Activated naive CD4-positive, alpha-beta T cell treated with anti-CD3 and anti-CD28 coated beads for 36 hours (primary cell): Measurements from ENCODE around the gene CFAP221. TPM values are rescaled to one million over a fixed set of nuclear protein-coding genes. Genes with fewer than 3 reads are reported as not detected.

Experiments used
- CTCF ChIA-PET: fragments of 350-600 bp; sonication (Branson Sonifier 250); formaldehyde crosslinking; loops from one replicate; lab custom pipeline; 2021; ENCODE audit warnings: antibody characterized with exemption; lab: Charles Lee
- DNase-seq: peaks from one replicate; pipeline ENCODE4 v3.0.0-alpha.2; 2020
- H3K27ac Mint-ChIP-seq: one replicate; pipeline ENCODE4 v1.8.0; 2021; ENCODE audit warnings: mild to moderate bottlenecking, mixed read lengths
- H3K27me3 Mint-ChIP-seq: one replicate; pipeline ENCODE4 v1.8.0; 2021; ENCODE audit warnings: low read depth, mixed read lengths
- H3K36me3 Mint-ChIP-seq: one replicate; pipeline ENCODE4 v1.8.0; 2021; ENCODE audit warnings: low read depth, mixed read lengths
- H3K4me1 Mint-ChIP-seq: one replicate; pipeline ENCODE4 v1.8.0; 2021; ENCODE audit warnings: low read depth, mixed read lengths
- H3K4me3 Mint-ChIP-seq: one replicate; pipeline ENCODE4 v1.8.0; 2021; ENCODE audit warnings: mild to moderate bottlenecking, moderate library complexity, mixed read lengths
- H3K9me3 Mint-ChIP-seq: one replicate; pipeline ENCODE4 v1.8.0; 2021; ENCODE audit warnings: mixed read lengths
- intact Hi-C: fragments of 100-400 bp; cut with micrococcal nuclease; formaldehyde crosslinking; loops from one replicate; pipeline ENCODE4 v1.15.1; 2023
- total RNA-seq, 2 experiments: library from RNA; stranded (reverse); gene quantifications; one replicate each; pipeline ENCODE4 v1.2.3, GENCODE V29; 2021

CFAP221 gene
- total RNA-seq, 2 experiments from 2014 or later, result not detected

DNA sequence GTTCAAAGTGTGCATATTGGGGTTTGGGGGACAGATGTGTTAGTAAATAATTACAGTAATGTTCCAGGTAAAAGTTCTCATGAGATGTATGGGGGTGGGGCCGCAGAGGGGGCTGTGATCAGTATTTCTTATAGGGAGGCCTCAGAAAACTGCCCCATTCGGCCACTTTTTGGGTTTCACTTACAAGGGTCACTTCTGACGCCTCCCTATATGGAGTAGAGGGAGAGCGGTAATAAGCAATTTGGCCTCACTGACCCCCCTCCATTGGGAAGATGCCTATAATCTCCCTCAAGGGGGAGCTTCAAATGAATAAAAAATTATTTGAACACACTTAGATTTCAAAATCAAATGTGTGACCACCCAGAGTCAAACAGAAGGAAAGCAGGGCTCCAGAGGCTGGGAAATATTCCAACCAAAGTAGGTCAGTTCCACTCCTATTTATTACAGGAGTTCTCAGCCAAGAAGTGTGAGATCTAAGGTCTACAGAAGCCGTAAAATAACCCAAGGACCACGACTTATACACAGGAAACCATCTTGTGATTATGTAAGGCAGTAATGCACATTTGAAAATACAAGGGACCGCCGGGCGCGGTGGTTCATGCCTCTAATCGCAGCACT lies 22.7 kb upstream of the CFAP221 start:
- intact Hi-C loops, result no loop called here
- CTCF ChIA-PET, result no interaction called here
- Mint-ChIP-seq H3K27me3 (peaks cover 42% of the 10 kb centered on the region), H3K4me1 (peaks cover 2% of the 10 kb centered on the region), H3K4me3 (no peak overlapping the region), H3K27ac (no peak overlapping the region), H3K36me3 (no peaks in the 10 kb centered on the region), H3K9me3 (no peaks in the 10 kb centered on the region)
- no peak for DNase-seq

DNA sequence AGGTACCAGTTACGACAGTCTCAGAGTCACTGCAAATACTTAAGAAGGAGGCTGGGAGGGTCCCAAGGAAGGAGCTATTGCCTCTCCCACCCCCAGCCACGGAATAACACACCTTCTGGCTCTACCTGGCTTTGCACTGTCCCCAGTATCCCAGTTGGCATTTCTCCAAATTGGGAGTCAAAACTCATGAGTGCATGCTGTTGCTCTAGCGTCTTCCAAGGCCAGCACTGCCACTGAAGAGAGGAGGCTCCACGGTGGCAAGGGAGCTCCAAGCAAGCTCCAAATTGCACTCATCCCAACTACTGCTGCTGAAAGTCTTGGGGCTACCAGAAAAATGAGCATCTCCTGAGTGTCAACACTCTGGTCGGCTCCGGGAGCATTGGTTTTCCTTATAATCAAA lies 21.6 kb upstream of the CFAP221 start:
- Mint-ChIP-seq H3K27ac (no peak overlapping the region), H3K4me1 (peaks cover 2% of the 10 kb centered on the region), H3K27me3 (peaks cover 42% of the 10 kb centered on the region), H3K9me3 (no peaks in the 10 kb centered on the region), H3K4me3 (no peak overlapping the region), H3K36me3 (no peaks in the 10 kb centered on the region)
- intact Hi-C loops, result no loop called here
- CTCF ChIA-PET, result no interaction called here
- DNase-seq, result no peak

DNA sequence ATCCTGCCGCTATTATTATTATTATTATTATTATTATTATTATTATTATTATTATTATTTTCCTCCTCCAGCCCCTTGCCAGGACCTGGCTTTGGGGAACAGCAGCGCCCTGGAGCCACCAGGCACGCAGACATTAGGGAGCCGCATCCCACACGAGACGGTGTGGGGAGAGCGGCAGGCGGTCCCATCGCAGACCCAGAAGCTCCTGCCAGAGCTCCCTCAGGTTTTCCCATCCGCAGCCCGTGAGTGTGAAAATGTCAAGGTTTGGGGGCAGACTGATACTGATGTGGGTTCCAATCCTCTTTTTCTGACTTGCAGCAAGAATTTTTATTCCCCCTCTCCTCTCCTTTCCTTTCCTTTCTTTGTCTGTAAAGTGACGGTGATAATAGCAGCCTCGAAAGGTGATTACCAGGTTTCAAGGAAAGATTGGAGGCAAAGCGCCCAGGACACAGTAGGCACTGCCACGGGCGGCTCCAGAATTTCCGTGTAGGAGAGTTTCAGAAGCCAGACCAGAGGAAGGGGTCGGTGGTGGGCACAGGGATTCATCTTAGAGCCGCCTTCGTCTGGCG lies 20.8 kb upstream of the CFAP221 start:
- Mint-ChIP-seq H3K4me1 (peaks cover 2% of the 10 kb centered on the region), H3K4me3 (no peak overlapping the region), H3K27me3 (peaks cover 39% of the 10 kb centered on the region), H3K27ac (no peak overlapping the region), H3K9me3 (no peaks in the 10 kb centered on the region), H3K36me3 (no peaks in the 10 kb centered on the region)
- intact Hi-C loops, result no loop called here
- DNase-seq, result no peak
- CTCF ChIA-PET, result no interaction called here

DNA sequence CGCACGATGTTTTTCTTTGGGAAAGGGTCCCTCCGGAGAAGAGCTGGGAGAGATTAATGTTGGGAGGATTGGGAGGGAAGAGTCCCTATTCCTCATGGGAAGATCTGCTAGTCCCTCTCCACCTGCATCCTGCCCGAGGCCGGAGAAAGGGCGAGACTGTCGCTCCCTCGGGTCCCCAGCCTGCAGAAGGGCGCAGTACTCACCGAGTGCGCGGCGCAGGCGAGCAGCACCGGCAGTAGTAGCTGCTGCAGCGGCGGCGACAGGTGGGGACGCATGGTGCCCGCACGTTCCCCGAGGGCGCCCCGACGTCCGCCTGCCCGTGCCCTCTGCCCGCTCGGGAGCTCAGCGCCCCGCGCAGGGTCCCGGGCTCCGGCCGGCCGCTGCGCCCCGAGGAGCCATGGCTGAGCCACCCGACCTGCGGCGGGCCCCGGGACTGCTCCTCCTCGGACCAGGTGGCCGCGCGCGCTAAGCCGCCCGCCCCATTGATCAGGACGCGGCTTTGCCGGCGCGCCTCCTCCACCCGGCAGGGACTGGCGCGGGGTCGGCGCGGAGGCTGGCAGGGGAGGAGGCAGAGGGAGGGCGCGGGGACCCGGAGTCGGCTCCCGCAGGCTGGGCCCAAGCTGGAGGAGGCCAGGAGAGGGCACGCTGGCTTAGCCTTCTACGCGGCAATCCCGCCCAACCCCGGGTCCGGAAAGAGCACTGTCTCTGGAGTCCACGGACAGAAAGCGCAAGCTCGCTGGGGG lies 20.1 kb upstream of the CFAP221 start, which contains the start of gene SCTR:
Gene SCTR (minus strand): TSS at position 532 of the 743 bp plus-strand sequence. CDS start 257 bp downstream, at position 275.
- Mint-ChIP-seq H3K27me3 (peaks cover 40% of the 10 kb centered on the region), H3K4me3 (no peak within 1 kb of the TSS), H3K27ac (no peak within 1 kb of the TSS), H3K36me3 (no peaks in the 10 kb centered on the region), H3K4me1 (peaks cover 2% of the 10 kb centered on the region), H3K9me3 (no peaks in the 10 kb centered on the region)
- intact Hi-C loops, result no loop called here
- DNase-seq, result no peak
- CTCF ChIA-PET, result no interaction called here

DNA sequence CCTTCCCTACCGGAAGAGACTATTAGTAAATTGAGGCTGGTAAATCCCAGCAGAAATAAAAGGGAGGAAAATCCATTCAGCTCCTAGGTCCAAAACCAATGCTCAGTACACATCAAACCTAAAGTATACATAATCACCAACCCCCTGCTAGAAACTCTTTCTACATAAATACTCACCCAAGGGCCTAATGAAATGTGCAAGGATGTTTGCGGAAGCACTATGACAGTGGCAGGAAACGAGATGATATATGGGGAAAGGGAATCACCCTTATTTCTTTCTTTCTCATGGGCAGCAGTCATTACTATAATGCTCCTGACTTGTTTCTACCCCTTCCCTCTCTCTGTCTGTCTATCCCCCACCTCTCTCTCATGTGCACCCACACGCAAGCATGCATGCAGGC lies 18.6 kb upstream of the CFAP221 start:
- Mint-ChIP-seq H3K27ac (no peak overlapping the region), H3K36me3 (no peaks in the 10 kb centered on the region), H3K9me3 (no peaks in the 10 kb centered on the region), H3K4me1 (peaks cover 2% of the 10 kb centered on the region), H3K4me3 (no peak overlapping the region), H3K27me3 (peaks cover 41% of the 10 kb centered on the region)
- CTCF ChIA-PET, result interaction anchor here (0.6 kb wide), 1 partner anchor 948 kb away, joined by 3 read pairs; no protein-coding TSS in a partner anchor
- no peak for DNase-seq
- intact Hi-C loops, result no loop called here

DNA sequence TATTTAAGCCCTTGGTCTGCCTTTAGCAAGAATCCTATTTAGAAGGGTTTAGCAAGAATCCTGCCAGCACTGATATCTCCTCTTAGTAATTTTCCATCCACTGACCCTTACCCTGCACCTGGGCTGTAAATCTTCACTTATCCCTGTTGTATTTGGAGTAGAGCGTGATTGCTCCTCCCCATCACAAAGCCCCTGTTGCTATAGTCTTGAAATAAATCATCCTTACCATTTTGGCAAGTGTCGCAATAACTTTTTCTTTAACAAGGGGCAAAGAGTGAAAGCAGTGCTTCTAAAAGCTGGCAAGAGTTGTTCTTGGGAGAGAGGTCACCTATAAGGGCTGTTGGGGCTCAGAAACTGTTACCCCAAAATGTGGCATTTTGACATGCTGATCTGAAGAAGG lies 16.2 kb upstream of the CFAP221 start:
- H3K4me1 Mint-ChIP-seq, result peaks cover 2% of the 10 kb centered on the region
- no peaks in the 10 kb centered on the region for H3K36me3 Mint-ChIP-seq
- DNase-seq, result no peak
- no peak overlapping the region for H3K27ac Mint-ChIP-seq
- H3K9me3 Mint-ChIP-seq, result peaks cover 8% of the 10 kb centered on the region
- intact Hi-C loops, result no loop called here
- peaks cover 30% of the 10 kb centered on the region for H3K27me3 Mint-ChIP-seq
- CTCF ChIA-PET, result no interaction called here
- no peak overlapping the region for H3K4me3 Mint-ChIP-seq

DNA sequence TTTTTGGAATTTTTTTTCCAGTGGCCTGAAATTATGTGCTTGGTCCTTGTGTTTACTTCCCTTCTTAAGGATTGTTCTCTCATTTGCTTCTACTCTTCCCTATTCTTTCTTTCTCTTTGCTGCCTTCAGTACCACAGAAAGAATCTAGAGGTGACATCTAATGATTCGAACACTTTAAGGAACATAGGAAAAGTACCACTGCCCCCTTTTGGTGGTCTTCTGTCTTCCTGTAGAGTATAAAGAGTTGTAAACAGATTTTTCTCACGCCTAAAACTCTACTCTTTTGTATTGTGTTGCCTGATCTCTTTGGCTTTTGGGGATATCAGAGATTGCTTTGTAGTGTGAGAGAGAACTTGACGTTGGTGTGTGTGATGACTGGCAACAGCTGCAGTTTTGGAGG lies 13.0 kb upstream of the CFAP221 start:
- H3K27ac Mint-ChIP-seq, result no peak overlapping the region
- no peak for DNase-seq
- CTCF ChIA-PET, result no interaction called here
- peaks cover 8% of the 10 kb centered on the region for H3K27me3 Mint-ChIP-seq
- no peaks in the 10 kb centered on the region for H3K4me1 Mint-ChIP-seq
- no peak overlapping the region for H3K4me3 Mint-ChIP-seq
- H3K36me3 Mint-ChIP-seq, result peaks cover 2% of the 10 kb centered on the region
- intact Hi-C loops, result no loop called here
- peaks cover 28% of the 10 kb centered on the region for H3K9me3 Mint-ChIP-seq

DNA sequence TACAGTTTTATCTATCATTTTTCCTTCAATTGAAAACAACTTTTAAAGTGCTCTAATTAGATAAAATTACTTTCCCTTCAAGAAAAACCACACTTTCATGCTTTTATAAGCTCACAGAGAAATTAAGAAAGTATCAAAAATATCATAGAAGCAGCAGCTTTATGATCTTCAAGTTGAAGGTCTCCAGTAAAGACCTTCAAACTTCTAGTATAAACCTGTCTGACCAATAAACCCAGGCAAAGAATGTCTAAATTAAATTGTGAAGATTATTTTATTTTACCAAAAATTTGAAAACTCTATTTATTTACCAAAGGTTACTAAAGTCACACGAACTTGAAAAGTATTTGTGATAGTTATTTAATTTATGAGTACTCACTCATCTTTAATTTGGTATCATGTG lies 10.7 kb upstream of the CFAP221 start:
- H3K4me1 Mint-ChIP-seq, result no peaks in the 10 kb centered on the region
- H3K27me3 Mint-ChIP-seq, result peaks cover 8% of the 10 kb centered on the region
- peaks cover 2% of the 10 kb centered on the region for H3K36me3 Mint-ChIP-seq
- CTCF ChIA-PET, result no interaction called here
- DNase-seq, result no peak
- peaks cover 28% of the 10 kb centered on the region for H3K9me3 Mint-ChIP-seq
- no peak overlapping the region for H3K4me3 Mint-ChIP-seq
- H3K27ac Mint-ChIP-seq, result no peak overlapping the region
- intact Hi-C loops, result no loop called here

DNA sequence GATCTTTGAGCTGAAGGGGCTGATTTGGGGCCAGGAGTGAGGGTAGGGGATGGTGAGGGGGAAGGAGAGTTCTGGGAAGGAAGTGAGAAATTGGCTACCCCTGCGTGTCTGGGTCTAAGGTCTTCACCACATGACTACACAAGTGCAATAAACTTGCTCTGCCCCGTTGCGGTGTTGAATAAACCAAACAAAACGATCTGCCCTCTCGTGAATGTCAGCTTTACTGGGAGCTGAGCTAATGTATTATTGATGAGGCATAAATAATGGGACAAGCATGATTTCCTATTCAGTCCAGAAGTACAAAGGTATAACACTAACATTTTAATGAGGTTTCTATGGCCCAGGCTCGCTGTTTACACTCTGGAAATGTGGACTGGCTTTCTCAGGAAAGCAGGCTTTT lies 8.0 kb upstream of the CFAP221 start:
- H3K9me3 Mint-ChIP-seq, result peaks cover 26% of the 10 kb centered on the region

DNA sequence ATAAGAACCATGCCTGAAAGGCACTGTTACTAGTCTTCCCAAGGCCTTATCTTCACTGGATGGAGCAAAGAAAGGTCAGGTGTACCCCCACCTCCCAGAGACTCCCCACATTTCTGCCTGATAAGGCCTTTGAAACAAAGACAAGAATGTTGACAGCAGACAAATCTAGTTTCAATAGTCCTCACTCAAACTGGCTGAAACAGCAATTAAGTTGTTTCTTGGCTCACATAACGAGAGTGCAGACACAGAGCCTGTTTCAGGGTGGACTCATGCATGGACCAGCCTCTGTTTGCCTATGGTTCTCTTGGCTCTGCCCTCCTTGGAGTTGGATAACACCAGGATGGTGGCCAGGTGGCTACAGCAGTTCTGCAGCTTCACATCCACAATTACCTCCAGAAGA lies 7.5 kb upstream of the CFAP221 start:
- Mint-ChIP-seq H3K27me3 (peaks cover 12% of the 10 kb centered on the region), H3K4me1 (no peaks in the 10 kb centered on the region), H3K4me3 (no peak overlapping the region), H3K9me3 (peaks cover 23% of the 10 kb centered on the region), H3K36me3 (peaks cover 2% of the 10 kb centered on the region), H3K27ac (no peak overlapping the region)
- no peak for DNase-seq
- CTCF ChIA-PET, result no interaction called here
- intact Hi-C loops, result no loop called here

More for the DNA sequence above, 8.0 kb upstream of the CFAP221 start:
- Mint-ChIP-seq H3K36me3 (peaks cover 2% of the 10 kb centered on the region), H3K4me3 (no peak overlapping the region), H3K27me3 (peaks cover 7% of the 10 kb centered on the region), H3K4me1 (no peaks in the 10 kb centered on the region), H3K27ac (no peak overlapping the region)
- DNase-seq, result no peak
- CTCF ChIA-PET, result no interaction called here
- intact Hi-C loops, result no loop called here

DNA sequence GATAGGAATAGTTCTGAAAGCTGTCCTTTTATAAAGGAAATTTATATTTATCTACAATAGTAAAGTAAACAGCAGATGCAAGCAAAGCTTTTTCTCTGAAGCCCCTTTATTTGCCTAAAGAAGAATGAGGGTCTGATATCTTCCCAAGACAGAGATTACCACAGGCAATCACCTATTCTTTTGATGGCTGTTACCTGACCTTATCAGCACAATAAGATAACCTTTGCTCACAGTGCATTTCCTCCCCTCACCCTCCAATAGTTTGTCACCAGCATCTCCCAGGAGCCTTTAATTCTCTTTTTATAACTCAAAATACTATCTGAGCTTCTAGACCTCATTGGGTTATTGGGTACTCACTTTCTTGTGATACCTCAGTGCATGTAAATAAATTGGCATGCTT lies 6.5 kb upstream of the CFAP221 start:
- Mint-ChIP-seq H3K27me3 (peaks cover 18% of the 10 kb centered on the region), H3K4me3 (no peak overlapping the region), H3K36me3 (peaks cover 2% of the 10 kb centered on the region), H3K4me1 (no peaks in the 10 kb centered on the region), H3K27ac (no peak overlapping the region), H3K9me3 (peaks cover 20% of the 10 kb centered on the region)
- intact Hi-C loops, result no loop called here
- CTCF ChIA-PET, result no interaction called here
- DNase-seq, result no peak

DNA sequence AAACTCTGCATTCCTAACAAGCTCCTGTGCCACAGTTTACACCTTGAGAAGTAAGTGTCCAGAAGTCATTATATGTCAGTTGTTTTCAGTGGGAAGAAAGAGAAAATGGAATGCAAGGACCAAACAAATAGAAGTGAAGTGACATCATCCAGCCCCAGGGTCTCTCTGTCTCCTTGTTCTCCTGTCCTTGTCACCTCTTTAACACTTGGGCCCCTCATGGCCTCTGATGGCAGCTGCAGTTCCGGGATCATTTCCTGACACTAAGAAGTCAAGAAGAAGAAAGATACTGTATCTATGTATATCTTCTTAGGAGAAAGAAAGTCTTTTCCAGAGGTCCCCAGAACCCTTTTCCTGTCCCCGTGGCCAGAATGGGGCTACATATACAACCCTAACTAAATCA lies 2.8 kb upstream of the CFAP221 start:
- H3K4me1 Mint-ChIP-seq, result peaks cover 9% of the 10 kb centered on the region
- H3K27me3 Mint-ChIP-seq, result peaks cover 45% of the 10 kb centered on the region
- H3K36me3 Mint-ChIP-seq, result no peaks in the 10 kb centered on the region
- no peak overlapping the region for H3K4me3 Mint-ChIP-seq
- DNase-seq, result no peak
- CTCF ChIA-PET, result no interaction called here
- no peak overlapping the region for H3K27ac Mint-ChIP-seq
- no peaks in the 10 kb centered on the region for H3K9me3 Mint-ChIP-seq
- intact Hi-C loops, result no loop called here
